H1 (cell line): ENCODE data around the gene KCNMB4. TPM values are rescaled to one million over a fixed set of nuclear protein-coding genes. Genes with fewer than 3 reads are reported as not detected.
A peak's percentile ranks its signal among the peaks of the same experiment; 100 is the strongest.

Experiments used
- ASH2L ChIP-seq: fragments of 200-600, 300-600 bp; sonication (generic); IDR thresholded peaks from one replicate; pipeline ENCODE4 v1.7.1; 2017; ENCODE audit warnings: low read length
- BACH1 ChIP-seq: IDR thresholded peaks from 2 replicates; pipeline ENCODE4 v1.6.1; 2012; ENCODE audit warnings: low read length, improper control_type of control experiment
- BCL11A ChIP-seq, 2 experiments: IDR thresholded peaks; one replicate each; pipeline ENCODE4 v1.6.1; 2011; ENCODE audit warnings: low read depth in 2 of 2, low read length in 2 of 2, mild to moderate bottlenecking in 2 of 2
- BRCA1 ChIP-seq: IDR thresholded peaks from 2 replicates; pipeline ENCODE4 v1.6.1; 2012; ENCODE audit warnings: low read depth, low read length, improper control_type of control experiment
- CBX8 ChIP-seq: fragments of 300-800, 300-1000 bp; sonication (generic); IDR thresholded peaks from 2 replicates; pipeline ENCODE4 v1.7.1; 2016; ENCODE audit warnings: low read depth, low read length, borderline replicate concordance
- CHD1 ChIP-seq: IDR thresholded peaks from 2 replicates; pipeline ENCODE4 v1.6.1; 2012; ENCODE audit warnings: low read depth, low read length, improper control_type of control experiment
- CREB1 ChIP-seq: IDR thresholded peaks from 2 replicates; pipeline ENCODE4 v1.6.1; 2012; ENCODE audit warnings: inconsistent platforms
- EGR1 ChIP-seq: IDR thresholded peaks from 2 replicates; pipeline ENCODE4 v1.6.1; 2011; ENCODE audit warnings: low read depth, low read length, borderline replicate concordance
- EZH2 ChIP-seq: fragments of 200-600 bp; sonication (generic); IDR thresholded peaks from 2 replicates; pipeline ENCODE4 v1.7.1; 2012; ENCODE audit warnings: low read depth, mild to moderate bottlenecking, moderate library complexity, low read length, inconsistent platforms; ENCODE audit not compliant: severe bottlenecking
- GABPA ChIP-seq: IDR thresholded peaks from 2 replicates; pipeline ENCODE4 v1.6.1; 2011; ENCODE audit warnings: mild to moderate bottlenecking, low read length, moderate library complexity, borderline replicate concordance; ENCODE audit not compliant: insufficient read depth
- PHF8 ChIP-seq: fragments of 200-600 bp; sonication (generic); conservative IDR thresholded peaks from 2 replicates; pipeline ENCODE4 v1.7.1; 2012; ENCODE audit warnings: low read depth, mild to moderate bottlenecking, inconsistent platforms, low read length, moderate library complexity
- POLR2A ChIP-seq, 2 experiments: IDR thresholded peaks; 1 replicate in 1 of 2; 2 replicates in 1 of 2; pipeline ENCODE4 v1.6.1; 2011; ENCODE audit warnings: low read depth in 2 of 2, low read length in 2 of 2, mild to moderate bottlenecking in 2 of 2; ENCODE audit errors: control extremely low read depth in 1 of 2
- POLR2AphosphoS5 ChIP-seq: IDR thresholded peaks from 2 replicates; pipeline ENCODE4 v1.6.1; 2011; ENCODE audit warnings: low read depth, low read length
- SAP30 ChIP-seq: fragments of 300-600 bp; sonication (generic); IDR thresholded peaks from 2 replicates; pipeline ENCODE4 v1.7.1; 2012; ENCODE audit warnings: low read length, moderate library complexity, mild to moderate bottlenecking, inconsistent platforms; ENCODE audit not compliant: insufficient read depth, insufficient replicate concordance
- SP1 ChIP-seq: IDR thresholded peaks from 2 replicates; pipeline ENCODE4 v1.6.1; 2011; ENCODE audit warnings: low read depth, low read length
- SRF ChIP-seq: IDR thresholded peaks from 2 replicates; pipeline ENCODE4 v1.6.1; 2011; ENCODE audit warnings: mild to moderate bottlenecking, low read depth, low read length, moderate library complexity
- TAF1 ChIP-seq: IDR thresholded peaks from 2 replicates; pipeline ENCODE4 v1.6.1; 2011; ENCODE audit warnings: mild to moderate bottlenecking, low read depth, low read length
- TAF7 ChIP-seq: optimal IDR thresholded peaks from 2 replicates; pipeline ENCODE3; 2011; ENCODE audit warnings: low read depth, mild to moderate bottlenecking, inconsistent platforms, low read length, moderate library complexity, borderline replicate concordance
- TCF12 ChIP-seq: IDR thresholded peaks from 2 replicates; pipeline ENCODE4 v1.6.1; 2011; ENCODE audit warnings: low read depth, mild to moderate bottlenecking, low read length
- ZNF274 ChIP-seq: IDR thresholded peaks from 2 replicates; pipeline ENCODE4 v1.7.0; 2012; ENCODE audit warnings: low read length, borderline replicate concordance; ENCODE audit errors: extremely low read depth
- polyA plus RNA-seq, 7 experiments: library from polyadenylated mRNA; depleted of rRNA in 3 of 7; stranded (reverse) in 5 of 7; unstranded in 2 of 7; fragments of >200 nt in 5 of 7; fragments of 200-250 nt in 2 of 7; gene quantifications; 1 replicate in 5 of 7; 2 replicates in 1 of 7; 4 replicates in 1 of 7; pipeline versions ENCODE4 v1.2.1 to v1.2.3, GENCODE V29; 2011 to 2013; ENCODE audit warnings: missing spikeins in 2 of 7, mixed read lengths in 2 of 7
- total RNA-seq: library from RNA; stranded (reverse); fragmentation: NEBNext Ultra II Directional; extraction: Animal tissue kit (Norgen Biotek cat#: 25700); gene quantifications from 2 replicates; pipeline ENCODE4 v1.2.1, GENCODE V29; 2021
- TF ChIP-seq, protein P1 (sequence below), 3 experiments: IDR thresholded peaks; 1 replicate in 2 of 3; 2 replicates in 1 of 3; pipeline versions ENCODE4 v1.5.1 to v1.6.1; 2011; ENCODE audit warnings: low read length in 3 of 3, mild to moderate bottlenecking in 3 of 3, inconsistent platforms in 2 of 3, low read depth in 1 of 3, moderate library complexity in 1 of 3; ENCODE audit not compliant: insufficient read depth in 1 of 3; ENCODE audit errors: control extremely low read depth in 1 of 3
- TF ChIP-seq, protein P2 (sequence below): IDR thresholded peaks from 2 replicates; pipeline ENCODE4 v1.6.1; 2011; ENCODE audit warnings: low read depth, mild to moderate bottlenecking, low read length; ENCODE audit not compliant: insufficient read depth

Gene KCNMB4
- total and polyA plus RNA-seq, 2 of the 8 experiments (the other 6 are each of a cell fraction or from before 2014, with no cell fraction given) = 10.9 to 16.0 TPM

DNA sequence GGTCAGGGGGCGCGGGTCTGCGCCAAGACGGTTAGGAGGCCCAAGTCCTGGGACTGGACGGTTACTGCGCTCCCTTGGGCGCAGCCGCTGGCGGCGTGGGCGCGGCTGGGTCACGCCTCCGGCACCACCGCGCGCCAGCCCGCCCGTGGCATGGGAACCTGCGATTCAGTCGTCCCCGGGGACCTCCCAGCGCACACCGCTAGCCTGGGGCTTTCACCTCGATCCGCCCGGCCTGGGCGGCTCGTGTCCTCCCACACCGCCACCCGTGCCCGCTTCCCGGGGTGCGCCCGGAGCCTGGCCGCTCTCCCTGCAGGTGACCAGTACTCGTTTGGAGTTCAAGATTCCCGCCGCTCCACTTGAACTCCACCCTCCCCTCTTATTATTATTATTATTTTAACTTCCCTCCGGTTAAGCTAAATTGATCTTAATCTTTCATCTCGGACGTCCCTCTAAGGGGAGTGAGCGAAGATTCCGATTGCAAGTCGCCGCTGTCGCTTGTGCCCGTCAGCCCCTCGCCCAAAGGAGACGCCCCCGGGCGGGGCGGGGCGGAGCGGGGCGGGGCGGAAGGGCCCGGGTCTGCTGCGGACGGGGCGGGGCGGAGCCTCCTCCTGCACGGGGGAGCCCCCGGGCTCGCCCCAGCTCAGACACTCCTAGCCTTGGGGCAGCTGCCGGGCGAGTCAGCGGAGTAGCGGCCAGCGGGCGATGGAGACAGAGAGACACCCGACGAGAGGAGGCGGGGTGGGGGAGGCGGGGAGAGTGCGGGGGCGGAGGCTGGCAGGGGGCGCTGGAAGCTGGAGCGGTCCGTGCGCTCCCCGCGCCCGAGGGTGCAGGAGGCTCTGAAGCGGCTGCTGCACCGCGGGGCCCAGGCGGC is at the start of gene KCNMB4 (continued):
- TF ChIP-seq, protein P1, sequence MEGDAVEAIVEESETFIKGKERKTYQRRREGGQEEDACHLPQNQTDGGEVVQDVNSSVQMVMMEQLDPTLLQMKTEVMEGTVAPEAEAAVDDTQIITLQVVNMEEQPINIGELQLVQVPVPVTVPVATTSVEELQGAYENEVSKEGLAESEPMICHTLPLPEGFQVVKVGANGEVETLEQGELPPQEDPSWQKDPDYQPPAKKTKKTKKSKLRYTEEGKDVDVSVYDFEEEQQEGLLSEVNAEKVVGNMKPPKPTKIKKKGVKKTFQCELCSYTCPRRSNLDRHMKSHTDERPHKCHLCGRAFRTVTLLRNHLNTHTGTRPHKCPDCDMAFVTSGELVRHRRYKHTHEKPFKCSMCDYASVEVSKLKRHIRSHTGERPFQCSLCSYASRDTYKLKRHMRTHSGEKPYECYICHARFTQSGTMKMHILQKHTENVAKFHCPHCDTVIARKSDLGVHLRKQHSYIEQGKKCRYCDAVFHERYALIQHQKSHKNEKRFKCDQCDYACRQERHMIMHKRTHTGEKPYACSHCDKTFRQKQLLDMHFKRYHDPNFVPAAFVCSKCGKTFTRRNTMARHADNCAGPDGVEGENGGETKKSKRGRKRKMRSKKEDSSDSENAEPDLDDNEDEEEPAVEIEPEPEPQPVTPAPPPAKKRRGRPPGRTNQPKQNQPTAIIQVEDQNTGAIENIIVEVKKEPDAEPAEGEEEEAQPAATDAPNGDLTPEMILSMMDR (IDR thresholded peaks at IDR 0.05; ENCODE audit: control extremely low read depth in 1 of 3, insufficient read depth in 1 of 3, low read depth in 1 of 3, low read length in 3 of 3) = no peak
- TF ChIP-seq GABPA (no peak), EGR1 (peak; percentile 79; the same call in 1 of the 2 replicates), SRF (no peak), TAF1 (peak; percentile 61; the same call in 1 of the 2 replicates), PHF8 (0 out of 2 replicates have a peak, but pooled peaks have one; percentile 39), BCL11A (IDR thresholded peaks at IDR 0.05; ENCODE audit: low read depth in 2 of 2, low read length in 2 of 2) (no peak), BRCA1 (no peak), SAP30 (no peak), TAF7 (peak; percentile 67), CREB1 (no peak; the same call in none of the 2 replicates), ZNF274 (no peak), POLR2A (IDR thresholded peaks at IDR 0.05; ENCODE audit: control extremely low read depth in 1 of 2, low read depth in 2 of 2, low read length in 2 of 2) (peak; percentile 46 to 47; a peak in 2 of 3 replicates), CBX8 (no peak), BACH1 (peak; percentile 57; the same call in 1 of the 2 replicates), EZH2 (no peak), POLR2AphosphoS5 (peak; percentile 53; the same call in 1 of the 2 replicates), TCF12 (no peak), SP1 (no peak), CHD1 (no peak), ASH2L (peak; percentile 79)
- TF ChIP-seq, protein P2, sequence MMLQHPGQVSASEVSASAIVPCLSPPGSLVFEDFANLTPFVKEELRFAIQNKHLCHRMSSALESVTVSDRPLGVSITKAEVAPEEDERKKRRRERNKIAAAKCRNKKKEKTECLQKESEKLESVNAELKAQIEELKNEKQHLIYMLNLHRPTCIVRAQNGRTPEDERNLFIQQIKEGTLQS = no peak
